Ovary (tissue), 9 donors: ENCODE data around the gene MYL12A. TPM values are rescaled to one million over a fixed set of nuclear protein-coding genes. Genes with fewer than 3 reads are reported as not detected.

Experiments
- DNase-seq, 5 donors: peaks; one replicate each; pipeline ENCODE4 v3.0.0-alpha.2; 2019 to 2020
- H3K27ac ChIP-seq, 2 donors: fragments of 200-600 bp; one replicate each; pipeline versions ENCODE4 v1.5.1 to v1.8.0; 2019 to 2022
- H3K27me3 ChIP-seq: fragments of 200-600 bp; one replicate; pipeline ENCODE4 v1.8.0; 2022
- H3K36me3 ChIP-seq: fragments of 200-600 bp; sonication (generic); one replicate; pipeline ENCODE4 v1.5.1; 2019
- H3K4me1 ChIP-seq: one replicate; pipeline ENCODE4 v1.8.1; 2013; ENCODE audit warnings: mild to moderate bottlenecking, moderate library complexity; ENCODE audit not compliant: insufficient read depth
- H3K4me3 ChIP-seq: fragments of 200-600 bp; sonication (generic); one replicate; pipeline ENCODE4 v1.5.1; 2017
- H3K9me3 ChIP-seq, 2 donors: fragments of 200-600 bp in 1 of 2; sonication (generic) in 1 of 2; one replicate each; pipeline versions ENCODE4 v1.5.1 to v1.8.1; 2013 to 2019; ENCODE audit warnings: mild to moderate bottlenecking in 1 of 2, moderate library complexity in 1 of 2
- EP300 ChIP-seq: sonication (generic); formaldehyde crosslinking; IDR thresholded peaks from one replicate; pipeline ENCODE4 v1.6.1; 2017; ENCODE audit warnings: antibody characterized with exemption
- POLR2A ChIP-seq: fragments of 450-650 bp; IDR thresholded peaks from one replicate; pipeline ENCODE4 v1.6.1; 2017; ENCODE audit warnings: antibody characterized with exemption, mild to moderate bottlenecking, moderate library complexity
- WGBS, 3 donors: extraction: QIAGEN DNeasy Blood & Tissue Kit in 1 of 3; methylation state at CpG; one replicate each; pipeline versions ENCODE4 v1.1.5 to v1.1.7; 2013 to 2017; 5-methylcytosine and 5-hydroxymethylcytosine counted together
- intact Hi-C, 4 donors: fragments of 100-400 bp; cut with DNase I; formaldehyde crosslinking; loops; one replicate each; pipeline versions ENCODE4 v1.11.0 to v1.15.1; 2022 to 2023
- polyA plus RNA-seq, 2 donors: library from polyadenylated mRNA; stranded (reverse); fragments of 200-250 nt in 1 of 2; fragments of 350-450 nt in 1 of 2; fragmentation: Illumina TruSeq in 1 of 2; extraction: RNeasy Lipid Tissue Mini Kit (QIAGEN cat#74804) in 1 of 2; gene quantifications; one replicate each; pipeline ENCODE4 v1.2.3, GENCODE V29; 2013 to 2014
- total RNA-seq, 7 donors: library from RNA; depleted of rRNA in 2 of 7; stranded (reverse); fragments of >200 nt in 2 of 7; fragmentation: NEBNext Ultra II Directional in 3 of 7; extraction: Animal tissue kit (Norgen Biotek cat#: 25700) in 3 of 7; gene quantifications; one replicate each; pipeline versions ENCODE4 v1.1.0 to v1.2.4, GENCODE V29; 2016 to 2023
- TF ChIP-seq, protein P1 (sequence below), 3 donors: fragments of 450-650 bp in 2 of 3; fragments of 200-600 bp in 1 of 3; IDR thresholded peaks; one replicate each; pipeline versions ENCODE4 v1.5.1 to v1.8.0; 2016 to 2022; ENCODE audit warnings: antibody characterized with exemption in 3 of 3, mild to moderate bottlenecking in 1 of 3
- donor health status: DM: no; HTN: no; CAD: no; lungs with moderate emphysema.
- donor health status: DM: no; HTN: no; CAD: no.
- donor health status: Bipolar disorder and iron deficiency.
- donor health status: DM: yes; HTN: yes; CAD: no.
- donor health status: DM: no; HTN: no; CAD: no.
- donor health status: DM: yes; HTN: yes; CAD: no.

Gene MYL12A
- total and polyA plus RNA-seq, 9 donors: 137 to 595 (median 246) TPM

DNA sequence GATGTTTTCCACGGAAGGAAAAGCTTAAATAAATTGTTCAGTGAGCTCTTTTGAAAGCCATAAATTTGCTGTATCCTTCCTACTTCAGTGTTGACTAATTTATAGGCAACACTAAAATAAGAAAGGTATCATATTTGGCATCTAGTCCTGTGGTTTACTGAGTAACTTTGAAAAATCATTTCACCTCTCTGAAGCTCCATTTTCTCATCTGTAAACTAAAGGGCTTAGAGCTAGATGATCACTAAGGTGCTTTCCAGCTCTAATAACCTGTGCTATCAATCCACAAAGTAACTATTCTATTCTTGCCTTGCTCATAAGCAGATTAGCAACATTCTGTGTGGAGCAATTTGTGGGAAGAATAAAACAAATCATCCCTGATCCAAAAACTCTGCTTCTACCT, 24.2 kb upstream of the MYL12A start:
- 76 to 95% (median 83%) methylated on average over 1 of the region's 1 CpG for WGBS, 3 donors
- TF ChIP-seq POLR2A (no peak), EP300 (no peak)
- TF ChIP-seq, protein P1, sequence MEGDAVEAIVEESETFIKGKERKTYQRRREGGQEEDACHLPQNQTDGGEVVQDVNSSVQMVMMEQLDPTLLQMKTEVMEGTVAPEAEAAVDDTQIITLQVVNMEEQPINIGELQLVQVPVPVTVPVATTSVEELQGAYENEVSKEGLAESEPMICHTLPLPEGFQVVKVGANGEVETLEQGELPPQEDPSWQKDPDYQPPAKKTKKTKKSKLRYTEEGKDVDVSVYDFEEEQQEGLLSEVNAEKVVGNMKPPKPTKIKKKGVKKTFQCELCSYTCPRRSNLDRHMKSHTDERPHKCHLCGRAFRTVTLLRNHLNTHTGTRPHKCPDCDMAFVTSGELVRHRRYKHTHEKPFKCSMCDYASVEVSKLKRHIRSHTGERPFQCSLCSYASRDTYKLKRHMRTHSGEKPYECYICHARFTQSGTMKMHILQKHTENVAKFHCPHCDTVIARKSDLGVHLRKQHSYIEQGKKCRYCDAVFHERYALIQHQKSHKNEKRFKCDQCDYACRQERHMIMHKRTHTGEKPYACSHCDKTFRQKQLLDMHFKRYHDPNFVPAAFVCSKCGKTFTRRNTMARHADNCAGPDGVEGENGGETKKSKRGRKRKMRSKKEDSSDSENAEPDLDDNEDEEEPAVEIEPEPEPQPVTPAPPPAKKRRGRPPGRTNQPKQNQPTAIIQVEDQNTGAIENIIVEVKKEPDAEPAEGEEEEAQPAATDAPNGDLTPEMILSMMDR (IDR thresholded peaks at IDR 0.05): no peak
- intact Hi-C loops: loop anchor here in 1 of 4 donors (10.0 kb wide), 1 partner anchor 69 kb away; no protein-coding TSS in a partner anchor
- Histone ChIP-seq H3K27ac (no peak overlapping the region), H3K4me1 (no peaks in the 10 kb centered on the region), H3K9me3 (no peaks in the 10 kb centered on the region), H3K27me3 (no peaks in the 10 kb centered on the region), H3K4me3 (no peak overlapping the region), H3K36me3 (no peaks in the 10 kb centered on the region)
- no peak for DNase-seq

DNA sequence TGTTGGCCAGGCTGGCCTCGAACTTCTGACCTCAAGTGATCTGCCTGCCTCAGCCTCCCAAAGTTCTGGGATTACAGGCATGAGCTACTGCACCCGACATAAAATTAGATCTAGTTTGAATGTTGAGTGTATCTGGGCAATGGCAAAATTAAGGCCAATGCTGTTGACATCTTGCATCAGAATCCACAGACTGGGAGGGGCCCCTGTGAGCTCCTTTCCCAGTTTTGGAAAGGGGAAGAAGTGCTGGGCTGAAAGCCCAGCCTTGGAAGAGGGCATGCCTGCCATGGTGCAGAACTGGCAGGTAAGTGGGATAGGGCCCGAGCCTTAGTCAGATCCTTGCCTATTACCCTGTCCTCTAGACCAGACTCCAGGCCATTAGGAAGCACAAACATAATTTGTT, 23.4 kb upstream of the MYL12A start:
- no peak overlapping the region for H3K27ac ChIP-seq
- intact Hi-C loops: loop anchor here in 1 of 4 donors (10.0 kb wide), 1 partner anchor 69 kb away; no protein-coding TSS in a partner anchor
- H3K27me3 ChIP-seq: no peaks in the 10 kb centered on the region
- no peaks in the 10 kb centered on the region for H3K9me3 ChIP-seq
- no peak for DNase-seq
- TF ChIP-seq POLR2A: no peak
- TF ChIP-seq EP300: no peak
- TF ChIP-seq, protein P1 (IDR thresholded peaks at IDR 0.05): no peak
- no peaks in the 10 kb centered on the region for H3K36me3 ChIP-seq
- no peaks in the 10 kb centered on the region for H3K4me1 ChIP-seq
- H3K4me3 ChIP-seq: no peak overlapping the region
- WGBS, 3 donors: 71 to 94% (median 91%) methylated on average over 3 of the region's 3 CpGs

DNA sequence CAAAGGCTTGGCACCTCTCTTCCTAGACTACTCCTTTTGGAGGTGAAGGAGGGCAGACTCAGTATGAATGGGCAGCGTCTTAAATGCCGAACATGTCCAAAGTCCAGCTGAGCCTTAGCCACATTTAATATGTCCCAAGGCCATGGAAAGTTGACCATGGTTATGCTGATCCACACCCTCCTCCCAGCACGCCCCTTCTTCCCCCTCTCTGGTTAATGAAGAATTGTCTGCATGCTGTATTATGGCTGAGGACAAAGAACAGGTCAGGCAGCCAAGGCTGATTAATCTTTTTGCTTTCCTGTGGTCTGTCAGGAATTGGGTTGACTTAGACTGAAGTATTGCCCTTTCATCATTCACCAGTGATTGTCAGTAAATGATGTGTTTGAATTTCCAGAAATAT, 22.0 kb upstream of the MYL12A start:
- TF ChIP-seq, protein P1 (IDR thresholded peaks at IDR 0.05): no peak
- TF ChIP-seq POLR2A (no peak), EP300 (no peak)
- Histone ChIP-seq H3K27ac (no peak overlapping the region), H3K36me3 (no peaks in the 10 kb centered on the region), H3K4me1 (no peaks in the 10 kb centered on the region), H3K9me3 (no peaks in the 10 kb centered on the region), H3K27me3 (no peaks in the 10 kb centered on the region), H3K4me3 (no peak overlapping the region)
- 91 to 97% (median 92%) methylated on average over 3 of the region's 3 CpGs for WGBS, 3 donors
- no peak for DNase-seq
- intact Hi-C loops: loop anchor here in 1 of 4 donors (10.0 kb wide), 1 partner anchor 71 kb away; no protein-coding TSS in a partner anchor

DNA sequence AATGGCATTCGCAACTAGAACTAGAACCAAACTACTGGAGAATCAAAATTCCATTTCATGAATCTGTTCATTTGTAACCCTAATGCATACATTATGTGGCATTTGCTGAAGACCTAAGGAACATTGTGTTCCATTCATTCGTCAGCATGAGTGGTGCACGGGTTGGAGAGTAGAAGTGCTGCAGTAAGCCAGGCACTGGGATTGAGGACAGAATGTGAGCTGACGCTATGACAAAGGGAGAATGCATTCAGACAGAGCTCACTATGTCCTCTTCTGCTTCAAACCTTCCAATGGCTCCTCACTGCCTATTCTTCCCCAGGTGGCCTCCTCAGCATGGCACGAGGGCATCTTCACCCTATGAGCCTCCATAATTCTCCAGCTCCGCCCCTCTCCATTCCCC, 21.6 kb upstream of the MYL12A start:
- no peak overlapping the region for H3K4me3 ChIP-seq
- DNase-seq: no peak
- no peak for TF ChIP-seq EP300
- TF ChIP-seq POLR2A: no peak
- TF ChIP-seq, protein P1 (IDR thresholded peaks at IDR 0.05): no peak
- 94 to 96% (median 95%) methylated on average over 6 of the region's 6 CpGs for WGBS, 3 donors
- no peaks in the 10 kb centered on the region for H3K36me3 ChIP-seq
- no peak overlapping the region for H3K27ac ChIP-seq
- H3K4me1 ChIP-seq: no peaks in the 10 kb centered on the region
- no peaks in the 10 kb centered on the region for H3K9me3 ChIP-seq
- H3K27me3 ChIP-seq: no peaks in the 10 kb centered on the region
- intact Hi-C loops: loop anchor here in 1 of 4 donors (10.0 kb wide), 1 partner anchor 71 kb away; no protein-coding TSS in a partner anchor
